CD4-positive, CD25-positive, alpha-beta regulatory T cell (primary cell): Measurements from ENCODE around the gene TMEM164. TPM values are rescaled to one million over a fixed set of nuclear protein-coding genes. Genes with fewer than 3 reads are reported as not detected.
A peak's percentile ranks its signal among the peaks of the same experiment; 100 is the strongest.

Experiments used
- ATAC-seq, 2 donors: fragments of 150-1000 bp; cut with Tn5 transposase; one replicate each; pipeline ENCODE4 v1.10.0; 2021; ENCODE audit warnings: low read depth in 2 of 2, moderate number of reproducible peaks in 2 of 2, moderate library complexity in 1 of 2
- DNase-seq, 3 donors: peaks; one replicate each; pipeline versions ENCODE4 v3.0.0 to v3.0.0-alpha.2; 2012 to 2022; ENCODE audit warnings: mixed read lengths in 1 of 3
- H3K27ac ChIP-seq: one replicate; pipeline ENCODE4 v1.7.0; 2013; ENCODE audit warnings: mild to moderate bottlenecking, low read length; ENCODE audit not compliant: insufficient read depth, poor library complexity, severe bottlenecking
- H3K27me3 ChIP-seq: one replicate; pipeline ENCODE4 v1.7.0; 2013; ENCODE audit warnings: low read length; ENCODE audit not compliant: control insufficient read depth, insufficient read depth
- H3K36me3 ChIP-seq: one replicate; pipeline ENCODE4 v1.7.0; 2013; ENCODE audit warnings: mild to moderate bottlenecking, low read length, moderate library complexity; ENCODE audit not compliant: control insufficient read depth, insufficient read depth
- H3K4me1 ChIP-seq: 2 replicates; pipeline ENCODE4 v1.7.0; 2013; ENCODE audit warnings: mild to moderate bottlenecking, low read length; ENCODE audit not compliant: insufficient read depth, control insufficient read depth, poor library complexity, severe bottlenecking
- H3K4me3 ChIP-seq: one replicate; pipeline ENCODE4 v1.7.0; 2013; ENCODE audit warnings: low read depth, mild to moderate bottlenecking, low read length, moderate library complexity
- H3K9me3 ChIP-seq, 2 experiments: 1 replicate in 1 of 2; 2 replicates in 1 of 2; pipeline ENCODE4 v1.7.0; 2013; ENCODE audit warnings: low read length in 2 of 2, mild to moderate bottlenecking in 1 of 2, moderate library complexity in 1 of 2; ENCODE audit not compliant: control insufficient read depth in 2 of 2
- H3K27ac Mint-ChIP-seq, 3 donors: one replicate each; pipeline ENCODE4 v1.8.0; 2020 to 2022; ENCODE audit warnings: mild to moderate bottlenecking in 3 of 3, mixed read lengths in 3 of 3, moderate library complexity in 2 of 3
- H3K27me3 Mint-ChIP-seq: one replicate; pipeline ENCODE4 v1.8.0; 2022; ENCODE audit warnings: mild to moderate bottlenecking, mixed read lengths
- H3K36me3 Mint-ChIP-seq: one replicate; pipeline ENCODE4 v1.8.0; 2020; ENCODE audit warnings: mixed read lengths
- H3K4me1 Mint-ChIP-seq, 4 donors: one replicate each; pipeline ENCODE4 v1.8.0; 2020 to 2022; ENCODE audit warnings: mixed read lengths in 4 of 4, mild to moderate bottlenecking in 1 of 4
- H3K4me3 Mint-ChIP-seq, 4 donors: one replicate each; pipeline ENCODE4 v1.8.0; 2020 to 2022; ENCODE audit warnings: mild to moderate bottlenecking in 4 of 4, mixed read lengths in 4 of 4, moderate library complexity in 3 of 4
- H3K9me3 Mint-ChIP-seq, 7 donors: one replicate each; pipeline ENCODE4 v1.8.0; 2020 to 2022; ENCODE audit warnings: mixed read lengths in 7 of 7, mild to moderate bottlenecking in 3 of 7, moderate library complexity in 2 of 7
- polyA plus RNA-seq, 4 donors: library from polyadenylated mRNA; unstranded; fragments of 300-500 nt; fragmentation: Illumina TruSeq; gene quantifications; one replicate each; pipeline ENCODE4 v1.2.3, GENCODE V29; 2021
- total RNA-seq: library from RNA; stranded (reverse); gene quantifications from one replicate; pipeline ENCODE4 v1.2.3, GENCODE V29; 2022

The TMEM164 gene
- total RNA-seq (25.2 TPM), polyA plus RNA-seq (1 to 10 TPM in 2 of 4 donors, under 1 TPM in 2; 0.60 to 2.1 (median 0.91) TPM)

GRCh38 chrX:110002300-110003166, at the start of gene TMEM164:
TSS of gene TMEM164 (plus strand) at chrX:110003114. CDS start at chrX:110003775, 661 bp downstream.
- Histone ChIP-seq H3K27me3 (no peaks in the 10 kb centered on the region), H3K4me1 (peaks cover 11% of the 10 kb centered on the region), H3K27ac (peak within 1 kb of the TSS; percentile 60), H3K36me3 (no peaks in the 10 kb centered on the region), H3K4me3 (peak within 1 kb of the TSS; percentile 26), H3K9me3 (no peaks in the 10 kb centered on the region)
- Mint-ChIP-seq H3K27ac (peak within 1 kb of the TSS; percentile 84 to 97 (median 91)), H3K9me3 (peaks cover 0 to 1% (median 0%) of the 10 kb centered on the region in 7 donors), H3K4me3 (peak within 1 kb of the TSS; percentile 90 to 100 (median 92)), H3K4me1 (peaks cover 5 to 47% (median 29%) of the 10 kb centered on the region in 4 donors), H3K27me3 (no peaks in the 10 kb centered on the region), H3K36me3 (peaks cover 5% of the 10 kb centered on the region)
- peak; percentile 72 to 88 (median 79) for DNase-seq
- ATAC-seq, result peak; percentile 80

DNA sequence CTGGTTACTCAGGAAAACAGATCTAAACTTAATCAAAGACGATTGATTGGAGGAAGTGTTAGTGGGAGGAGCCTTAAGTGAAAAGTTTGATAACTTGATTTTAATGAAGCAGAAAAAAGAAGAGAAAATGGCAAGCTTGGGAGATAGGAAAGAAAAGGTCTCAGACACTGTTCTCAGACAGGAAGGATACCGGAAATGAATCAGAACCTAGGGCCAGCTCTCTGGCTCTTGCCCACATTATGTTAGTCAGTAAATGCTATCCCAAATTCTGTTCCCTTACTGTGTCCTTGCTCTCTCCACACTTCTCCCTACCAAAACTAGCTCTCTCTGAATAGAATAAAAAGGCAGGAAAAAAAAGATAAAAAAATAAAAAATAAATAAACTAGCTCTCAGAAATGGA, 48.6 kb upstream of the TMEM164 start:
- Mint-ChIP-seq H3K4me1 (peaks cover 0 to 5% (median 2%) of the 10 kb centered on the region in 4 donors), H3K36me3 (no peaks in the 10 kb centered on the region), H3K9me3 (peaks cover 0 to 3% (median 0%) of the 10 kb centered on the region in 7 donors), H3K27me3 (peaks cover 4% of the 10 kb centered on the region), H3K4me3 (no peak overlapping the region), H3K27ac (peak overlapping the region in 1 of 3 donors; percentile 69)
- H3K4me3 ChIP-seq, result no peak overlapping the region
- H3K9me3 ChIP-seq, result no peaks in the 10 kb centered on the region
- no peak overlapping the region for H3K27ac ChIP-seq
- no peaks in the 10 kb centered on the region for H3K27me3 ChIP-seq
- no peaks in the 10 kb centered on the region for H3K4me1 ChIP-seq
- DNase-seq (no peak), ATAC-seq (no peak)
- no peaks in the 10 kb centered on the region for H3K36me3 ChIP-seq

- no peak overlapping the region for H3K27ac Mint-ChIP-seq
- no peak overlapping the region for H3K27ac ChIP-seq
These were observed 48.0 kb upstream of the TMEM164 start for GRCh38 chrX:109954955-109955354.

GRCh38 chrX:109958266-109958665, 44.6 kb upstream of the TMEM164 start:
- H3K4me1 ChIP-seq, result no peaks in the 10 kb centered on the region
- Mint-ChIP-seq H3K27me3 (peaks cover 5% of the 10 kb centered on the region), H3K4me3 (no peak overlapping the region), H3K9me3 (peaks cover 0 to 3% (median 0%) of the 10 kb centered on the region in 7 donors), H3K27ac (peak overlapping the region in 1 of 3 donors; percentile 49), H3K36me3 (no peaks in the 10 kb centered on the region), H3K4me1 (peaks cover 0 to 5% (median 2%) of the 10 kb centered on the region in 4 donors)
- no peak overlapping the region for H3K4me3 ChIP-seq
- no peaks in the 10 kb centered on the region for H3K36me3 ChIP-seq
- ATAC-seq (no peak), DNase-seq (no peak)
- H3K27me3 ChIP-seq, result no peaks in the 10 kb centered on the region
- no peaks in the 10 kb centered on the region for H3K9me3 ChIP-seq
- no peak overlapping the region for H3K27ac ChIP-seq

More at GRCh38 chrX:109954955-109955354, 48.0 kb upstream of the TMEM164 start:
- Histone ChIP-seq H3K36me3 (no peaks in the 10 kb centered on the region), H3K4me1 (no peaks in the 10 kb centered on the region), H3K27me3 (no peaks in the 10 kb centered on the region), H3K4me3 (no peak overlapping the region), H3K9me3 (no peaks in the 10 kb centered on the region)
- Mint-ChIP-seq H3K27me3 (peaks cover 4% of the 10 kb centered on the region), H3K36me3 (no peaks in the 10 kb centered on the region), H3K4me3 (no peak overlapping the region), H3K9me3 (peaks cover 0 to 3% (median 0%) of the 10 kb centered on the region in 7 donors), H3K4me1 (peaks cover 0 to 5% (median 2%) of the 10 kb centered on the region in 4 donors)
- ATAC-seq (no peak), DNase-seq (no peak)

DNA sequence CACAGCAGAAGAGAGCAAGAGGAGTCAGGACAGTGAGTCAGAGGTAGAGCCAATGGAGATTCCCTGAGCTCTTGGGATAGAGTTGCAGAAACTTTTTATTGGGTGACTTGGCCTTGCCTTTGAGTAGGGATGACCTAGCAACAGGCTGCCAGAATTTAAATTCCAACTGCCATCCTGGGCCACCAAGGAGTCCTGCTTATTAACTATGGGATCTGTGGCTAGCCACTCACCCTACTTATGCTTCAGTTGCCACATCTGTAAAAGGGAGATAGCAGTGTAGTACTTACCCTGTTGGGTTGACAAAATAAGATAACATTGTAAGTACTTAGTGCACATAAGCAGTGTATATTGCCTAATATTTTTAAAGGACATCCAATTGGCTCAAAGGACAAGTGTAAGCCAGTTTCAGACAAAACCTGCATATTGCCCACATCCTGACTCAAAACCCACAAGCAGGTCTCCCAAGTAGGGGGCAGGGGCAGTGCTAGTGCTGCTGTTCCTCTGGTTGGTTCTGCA, 43.5 kb upstream of the TMEM164 start:
- Histone ChIP-seq H3K4me3 (no peak overlapping the region), H3K27me3 (no peaks in the 10 kb centered on the region), H3K27ac (no peak overlapping the region), H3K36me3 (no peaks in the 10 kb centered on the region), H3K9me3 (no peaks in the 10 kb centered on the region), H3K4me1 (no peaks in the 10 kb centered on the region)
- ATAC-seq, result no peak
- peaks cover 4% of the 10 kb centered on the region for H3K27me3 Mint-ChIP-seq
- no peaks in the 10 kb centered on the region for H3K36me3 Mint-ChIP-seq
- peaks cover 0 to 3% (median 0%) of the 10 kb centered on the region in 7 donors for H3K9me3 Mint-ChIP-seq
- H3K4me3 Mint-ChIP-seq, result no peak overlapping the region
- DNase-seq, result no peak
- H3K27ac Mint-ChIP-seq, result no peak overlapping the region
- peaks cover 0 to 4% (median 1%) of the 10 kb centered on the region in 4 donors for H3K4me1 Mint-ChIP-seq

DNA sequence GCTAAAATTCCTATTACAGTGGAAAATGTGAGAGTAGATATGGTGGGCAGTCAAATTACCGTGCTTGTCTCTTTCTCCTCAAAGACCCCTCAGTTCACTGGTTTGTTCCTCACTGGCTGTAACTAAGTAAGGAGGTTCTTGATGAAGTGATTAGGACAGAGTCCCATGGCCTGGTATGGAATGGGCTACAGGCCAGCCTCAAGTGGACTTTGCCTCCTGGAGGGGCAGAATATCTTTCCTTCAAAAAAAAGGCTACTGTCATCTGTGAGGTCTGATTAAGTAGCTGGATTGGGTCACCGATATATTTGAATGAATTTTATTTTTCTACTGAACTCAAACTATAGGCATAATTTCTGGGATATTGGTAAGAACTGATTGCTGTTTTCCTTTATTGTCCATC, 38.5 kb upstream of the TMEM164 start:
- Mint-ChIP-seq H3K9me3 (peaks cover 0 to 2% (median 0%) of the 10 kb centered on the region in 7 donors), H3K36me3 (no peaks in the 10 kb centered on the region), H3K27me3 (peaks cover 4% of the 10 kb centered on the region), H3K27ac (no peak overlapping the region), H3K4me3 (no peak overlapping the region), H3K4me1 (no peaks in the 10 kb centered on the region)
- no peaks in the 10 kb centered on the region for H3K4me1 ChIP-seq
- ATAC-seq (no peak), DNase-seq (no peak)
- no peaks in the 10 kb centered on the region for H3K27me3 ChIP-seq
- no peak overlapping the region for H3K4me3 ChIP-seq
- no peak overlapping the region for H3K27ac ChIP-seq
- H3K36me3 ChIP-seq, result no peaks in the 10 kb centered on the region
- H3K9me3 ChIP-seq, result no peaks in the 10 kb centered on the region

DNA sequence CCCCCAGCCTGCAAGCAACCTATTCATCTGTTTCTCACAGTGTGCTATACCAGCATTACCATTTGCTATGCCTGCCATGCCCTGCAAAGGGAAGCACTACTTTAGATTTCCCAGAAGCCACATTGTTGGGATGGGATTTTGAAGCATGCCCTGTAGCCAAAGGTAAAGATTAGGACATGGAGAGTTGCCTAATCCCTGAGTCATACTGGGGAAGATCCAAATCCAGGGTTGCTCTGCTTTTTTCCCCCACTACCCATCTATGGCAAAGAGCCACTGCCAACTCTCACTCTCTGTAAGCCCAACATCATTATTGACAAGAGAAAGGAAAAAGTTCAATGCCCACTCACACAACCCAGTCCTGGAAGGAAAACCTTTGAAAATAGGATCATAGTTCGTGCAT, 36.7 kb upstream of the TMEM164 start:
- ATAC-seq, result no peak
- peaks cover 0 to 2% (median 0%) of the 10 kb centered on the region in 7 donors for H3K9me3 Mint-ChIP-seq
- H3K27me3 Mint-ChIP-seq, result peaks cover 7% of the 10 kb centered on the region
- no peaks in the 10 kb centered on the region for H3K36me3 ChIP-seq
- H3K27ac ChIP-seq, result no peak overlapping the region
- no peak for DNase-seq
- no peaks in the 10 kb centered on the region for H3K9me3 ChIP-seq
- H3K4me1 ChIP-seq, result no peaks in the 10 kb centered on the region
- H3K27ac Mint-ChIP-seq, result no peak overlapping the region
- H3K4me3 Mint-ChIP-seq, result no peak overlapping the region
- no peak overlapping the region for H3K4me3 ChIP-seq
- no peaks in the 10 kb centered on the region for H3K4me1 Mint-ChIP-seq
- no peaks in the 10 kb centered on the region for H3K36me3 Mint-ChIP-seq
- no peaks in the 10 kb centered on the region for H3K27me3 ChIP-seq
